ENCODE data around the gene PPP2R3B.
"Not testable (repeated sequence)": the region's sequence is repeated elsewhere in the genome, so short reads cannot be mapped to it uniquely, and the experiment has no call there.

PPP2R3B gene

GRCh38 chrX:338281-338835 is 48.3 kb downstream of the PPP2R3B start:
- no peak for DNase-seq (ENCODE audit: low spot score)

- no peak for DNase-seq (ENCODE audit: low spot score)
These were observed 49.3 kb downstream of the PPP2R3B start for GRCh38 chrX:337331-337831.

- no peak for DNase-seq (ENCODE audit: low spot score)
These were observed 50.5 kb downstream of the PPP2R3B start for GRCh38 chrX:336227-336626.

GRCh38 chrX:335758-336155 is 51.0 kb downstream of the PPP2R3B start:
- no peak for DNase-seq (ENCODE audit: low spot score)

- no peak for DNase-seq (ENCODE audit: low spot score)
These were observed 51.5 kb downstream of the PPP2R3B start for GRCh38 chrX:334971-335757.

- no peak for DNase-seq (ENCODE audit: low spot score)
These were observed 52.3 kb downstream of the PPP2R3B start for GRCh38 chrX:334331-334891.

GRCh38 chrX:333611-334311 is 52.9 kb downstream of the PPP2R3B start:
- DNase-seq (ENCODE audit: low spot score) = no peak

GRCh38 chrX:332916-333610 is 53.6 kb downstream of the PPP2R3B start:
- no peak for DNase-seq (ENCODE audit: low spot score)

GRCh38 chrX:332496-332860 is 54.2 kb downstream of the PPP2R3B start:
- DNase-seq (ENCODE audit: low spot score) = no peak

- DNase-seq (ENCODE audit: low spot score) = no peak
These were observed 54.7 kb downstream of the PPP2R3B start for GRCh38 chrX:331825-332495.

GRCh38 chrX:331151-331824 is 55.4 kb downstream of the PPP2R3B start:
- DNase-seq (ENCODE audit: low spot score) = no peak

- no peak for DNase-seq (ENCODE audit: low spot score)
These were observed 56.0 kb downstream of the PPP2R3B start for GRCh38 chrX:330726-331150.

- DNase-seq (ENCODE audit: low spot score) = not testable (repeated sequence)
These were observed 56.5 kb downstream of the PPP2R3B start for GRCh38 chrX:330141-330725.

GRCh38 chrX:329291-329910 is 57.3 kb downstream of the PPP2R3B start:
- DNase-seq (ENCODE audit: low spot score) = no peak

- no peak for DNase-seq (ENCODE audit: low spot score)
These were observed 59.0 kb downstream of the PPP2R3B start for GRCh38 chrX:327660-328126.

GRCh38 chrX:324664-325063 is 62.0 kb downstream of the PPP2R3B start:
- DNase-seq (ENCODE audit: low spot score) = not testable (repeated sequence)

GRCh38 chrX:323721-324628 is 62.7 kb downstream of the PPP2R3B start:
- DNase-seq (ENCODE audit: low spot score) = peak; percentile 61

- DNase-seq (ENCODE audit: low spot score) = no peak
These were observed 66.5 kb downstream of the PPP2R3B start for GRCh38 chrX:320126-320783.

Measured in NAMALWA (cell line).